Hepatocyte (in vitro differentiated cells): Measurements from ENCODE around the gene DDX17.
A peak's percentile ranks its signal among the peaks of the same experiment; 100 is the strongest.

Source experiments
- CTCF ChIP-seq: fragments of 200-600 bp; sonication (generic); IDR thresholded peaks from 2 replicates; pipeline ENCODE4 v1.5.1; 2016; ENCODE audit warnings: antibody characterized with exemption, mild to moderate bottlenecking; ENCODE audit not compliant: poor library complexity
- EZH2 ChIP-seq: fragments of 200-600 bp; sonication (generic); IDR thresholded peaks from 2 replicates; pipeline ENCODE4 v1.6.1; 2016; ENCODE audit warnings: antibody characterized with exemption, mild to moderate bottlenecking, borderline replicate concordance

GRCh38 chr22:38454353-38455075 lies 51.6 kb downstream of the DDX17 start:
- TF ChIP-seq CTCF (no peak), EZH2 (peak; percentile 80)
